ENCODE data around the gene ANKRD44. TPM values are rescaled to one million over a fixed set of nuclear protein-coding genes. Genes with fewer than 3 reads are reported as not detected.
A peak's percentile ranks its signal among the peaks of the same experiment; 100 is the strongest.

The ANKRD44 gene
- total RNA-seq, 4 donors from 2014 or later = 11.0 to 25.8 (median 23.9) TPM

DNA sequence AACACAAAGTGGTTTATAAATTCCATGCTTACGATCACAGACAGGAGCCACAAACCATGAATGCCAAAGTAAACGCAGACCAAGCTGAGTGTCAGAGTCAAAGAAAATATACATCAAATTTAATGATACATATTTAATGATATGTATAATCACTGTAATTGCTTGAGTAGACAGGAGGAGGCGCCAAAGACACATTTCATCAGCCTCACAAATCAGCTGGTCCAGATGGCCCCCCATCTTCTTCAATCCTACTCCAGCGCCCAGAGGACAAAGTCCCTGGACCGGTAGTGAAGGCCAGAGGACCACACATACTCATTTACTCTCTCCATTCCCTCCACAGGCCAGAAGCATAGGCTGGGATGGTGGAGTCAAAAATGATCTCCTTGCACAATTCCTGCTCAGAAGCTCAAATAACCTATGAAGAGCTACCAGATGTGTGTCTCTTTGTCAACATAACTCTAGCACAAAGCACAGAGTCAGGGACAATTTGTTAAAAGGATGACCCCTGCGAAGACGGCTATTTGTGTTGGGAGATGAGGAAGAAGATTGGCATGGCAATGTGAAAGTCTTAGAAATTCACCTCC is 234.7 kb downstream of the ANKRD44 start:
- Histone ChIP-seq H3K27ac (no peak overlapping the region), H3K27me3 (no peaks in the 10 kb centered on the region), H3K4me3 (replicated peaks in 1 of 3) (no peak overlapping the region), H3K9me3 (no peaks in the 10 kb centered on the region), H3K36me3 (no peaks in the 10 kb centered on the region), H3K4me1 (peaks cover 0 to 5% of the 10 kb centered on the region in 2 donors)
- intact Hi-C loops (cut with DNase I) = no loop called here
- 86 to 90% methylated on average over 7 of the region's 7 CpGs for WGBS, 2 donors
- TF ChIP-seq POLR2A (IDR thresholded peaks at IDR 0.05) = no peak
- TF ChIP-seq, protein P1, sequence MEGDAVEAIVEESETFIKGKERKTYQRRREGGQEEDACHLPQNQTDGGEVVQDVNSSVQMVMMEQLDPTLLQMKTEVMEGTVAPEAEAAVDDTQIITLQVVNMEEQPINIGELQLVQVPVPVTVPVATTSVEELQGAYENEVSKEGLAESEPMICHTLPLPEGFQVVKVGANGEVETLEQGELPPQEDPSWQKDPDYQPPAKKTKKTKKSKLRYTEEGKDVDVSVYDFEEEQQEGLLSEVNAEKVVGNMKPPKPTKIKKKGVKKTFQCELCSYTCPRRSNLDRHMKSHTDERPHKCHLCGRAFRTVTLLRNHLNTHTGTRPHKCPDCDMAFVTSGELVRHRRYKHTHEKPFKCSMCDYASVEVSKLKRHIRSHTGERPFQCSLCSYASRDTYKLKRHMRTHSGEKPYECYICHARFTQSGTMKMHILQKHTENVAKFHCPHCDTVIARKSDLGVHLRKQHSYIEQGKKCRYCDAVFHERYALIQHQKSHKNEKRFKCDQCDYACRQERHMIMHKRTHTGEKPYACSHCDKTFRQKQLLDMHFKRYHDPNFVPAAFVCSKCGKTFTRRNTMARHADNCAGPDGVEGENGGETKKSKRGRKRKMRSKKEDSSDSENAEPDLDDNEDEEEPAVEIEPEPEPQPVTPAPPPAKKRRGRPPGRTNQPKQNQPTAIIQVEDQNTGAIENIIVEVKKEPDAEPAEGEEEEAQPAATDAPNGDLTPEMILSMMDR (IDR thresholded peaks at IDR 0.05) = peak in 1 of 6 experiments; percentile 19
- DNase-seq = no peak

DNA sequence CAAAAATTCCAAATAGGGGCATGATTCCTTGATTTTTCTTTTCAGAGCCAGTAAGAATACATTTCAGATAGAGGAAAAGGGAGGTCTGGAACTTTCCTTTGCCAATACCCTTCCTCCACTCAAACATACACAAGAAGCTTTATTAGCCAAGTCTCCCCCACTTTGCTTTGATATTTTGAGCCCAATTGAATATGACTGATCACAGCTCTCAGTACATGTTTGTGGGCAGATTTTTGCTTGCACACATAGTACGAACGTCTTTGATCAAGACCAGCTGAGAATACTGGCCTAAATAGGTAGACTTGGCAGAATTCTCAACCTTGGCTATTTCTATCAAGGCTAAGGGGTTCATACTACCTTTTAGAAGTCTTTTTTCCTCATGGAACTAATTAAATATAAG is 235.3 kb downstream of the ANKRD44 start:
- intact Hi-C loops (cut with DNase I) = no loop called here
- H3K27ac ChIP-seq = no peak overlapping the region
- H3K9me3 ChIP-seq = no peaks in the 10 kb centered on the region
- no peak overlapping the region for H3K4me3 ChIP-seq (replicated peaks in 1 of 3)
- TF ChIP-seq POLR2A (IDR thresholded peaks at IDR 0.05) = no peak
- TF ChIP-seq, protein P1 (IDR thresholded peaks at IDR 0.05) = no peak
- H3K27me3 ChIP-seq = no peaks in the 10 kb centered on the region
- no peaks in the 10 kb centered on the region for H3K36me3 ChIP-seq
- DNase-seq = no peak
- H3K4me1 ChIP-seq = peaks cover 0 to 5% of the 10 kb centered on the region in 2 donors
- 89 to 95% methylated on average over 2 of the region's 2 CpGs for WGBS, 2 donors

DNA sequence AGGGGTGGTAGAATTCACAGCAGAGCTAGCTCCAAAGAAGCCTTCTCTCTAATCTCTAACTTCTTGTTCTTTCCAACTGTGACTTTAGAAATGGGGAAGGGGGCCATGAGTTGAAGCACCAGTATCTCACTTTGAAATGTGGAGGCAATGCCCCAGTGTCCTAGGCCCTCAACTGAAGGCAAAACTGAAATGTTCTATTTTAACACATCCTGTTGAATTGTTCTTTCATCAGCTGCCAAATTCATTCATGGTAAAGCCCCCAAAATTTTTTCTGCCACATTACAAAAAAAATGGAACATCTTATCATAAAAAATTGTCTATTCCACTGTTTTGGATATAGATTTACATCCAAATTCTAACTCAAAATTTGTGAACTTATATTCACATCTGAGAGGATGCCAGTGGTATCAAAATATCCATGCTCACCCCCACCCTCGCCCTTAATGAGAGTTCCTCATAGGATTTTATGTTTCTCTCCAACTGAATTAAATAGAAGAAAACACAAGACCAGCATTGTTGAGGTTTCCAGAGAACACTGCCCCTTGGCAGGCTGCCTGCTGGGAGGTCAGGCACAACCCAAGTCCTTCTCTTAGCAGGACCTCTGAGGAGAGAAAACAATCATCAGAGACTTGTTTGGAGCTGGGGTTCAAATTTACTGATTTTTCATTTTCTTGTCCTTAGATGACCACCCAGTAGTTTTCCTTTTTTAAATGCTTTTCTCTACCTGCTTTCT is 236.7 kb downstream of the ANKRD44 start:
- 35 to 68% methylated on average over 1 of the region's 1 CpG for WGBS, 2 donors
- TF ChIP-seq, protein P1 (IDR thresholded peaks at IDR 0.05) = no peak
- TF ChIP-seq POLR2A (IDR thresholded peaks at IDR 0.05) = no peak
- Histone ChIP-seq H3K27ac (no peak overlapping the region), H3K27me3 (no peaks in the 10 kb centered on the region), H3K4me1 (peaks cover 0 to 5% of the 10 kb centered on the region in 2 donors), H3K36me3 (no peaks in the 10 kb centered on the region), H3K9me3 (no peaks in the 10 kb centered on the region), H3K4me3 (replicated peaks in 1 of 3) (no peak overlapping the region)
- intact Hi-C loops (cut with DNase I) = no loop called here
- peak; percentile 20 to 25 for DNase-seq

DNA sequence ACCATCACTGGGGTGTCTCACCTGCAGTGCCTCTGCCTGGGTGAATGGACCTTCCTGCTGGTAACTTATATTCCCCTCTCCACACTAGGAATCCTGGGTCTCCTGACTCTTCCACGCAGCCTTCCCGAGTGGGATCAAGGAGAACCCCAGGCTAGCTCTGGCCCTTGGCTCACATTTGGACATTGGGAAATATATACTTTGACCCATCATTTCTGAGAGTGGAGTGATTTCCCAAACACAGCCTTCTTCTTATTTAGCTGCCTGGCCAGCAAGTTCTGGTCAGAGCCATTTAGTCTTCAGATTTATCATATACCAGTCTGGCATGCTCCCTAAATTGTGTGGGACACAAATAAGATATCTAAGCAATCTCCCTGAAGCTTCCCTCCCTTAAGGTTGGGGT is 237.3 kb downstream of the ANKRD44 start:
- TF ChIP-seq, protein P1 (IDR thresholded peaks at IDR 0.05) = no peak
- no peak for TF ChIP-seq POLR2A (IDR thresholded peaks at IDR 0.05)
- Histone ChIP-seq H3K4me3 (replicated peaks in 1 of 3) (no peak overlapping the region), H3K9me3 (no peaks in the 10 kb centered on the region), H3K27me3 (no peaks in the 10 kb centered on the region), H3K4me1 (peaks cover 0 to 5% of the 10 kb centered on the region in 2 donors), H3K36me3 (no peaks in the 10 kb centered on the region), H3K27ac (no peak overlapping the region)
- DNase-seq = no peak
- intact Hi-C loops (cut with DNase I) = no loop called here
- 72 to 83% methylated on average over 2 of the region's 2 CpGs for WGBS, 2 donors

DNA sequence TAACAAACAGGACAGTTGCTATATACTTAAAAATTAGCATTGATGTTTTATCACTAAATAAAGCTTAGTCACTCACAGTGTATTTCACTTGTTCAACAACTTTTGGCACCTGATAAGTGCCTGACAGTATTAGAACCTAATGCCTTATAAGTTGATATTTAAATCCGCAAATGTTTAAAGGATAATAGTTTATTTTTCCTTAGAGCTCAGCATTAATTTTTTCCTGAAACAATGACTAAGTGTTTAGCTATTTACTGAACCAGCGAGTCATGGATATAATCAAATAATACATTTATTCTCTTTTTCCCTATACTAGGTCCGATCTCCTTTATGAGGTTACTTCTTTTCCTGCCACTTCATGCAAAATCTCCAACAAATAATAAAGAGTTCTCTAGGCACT is 238.0 kb downstream of the ANKRD44 start:
- Histone ChIP-seq H3K4me3 (replicated peaks in 1 of 3) (no peak overlapping the region), H3K27me3 (no peaks in the 10 kb centered on the region), H3K36me3 (no peaks in the 10 kb centered on the region), H3K9me3 (no peaks in the 10 kb centered on the region), H3K27ac (no peak overlapping the region), H3K4me1 (peaks cover 0 to 5% of the 10 kb centered on the region in 2 donors)
- DNase-seq = no peak
- intact Hi-C loops (cut with DNase I) = no loop called here
- 96 to 99% methylated on average over 3 of the region's 3 CpGs for WGBS, 2 donors
- TF ChIP-seq, protein P1 (IDR thresholded peaks at IDR 0.05) = no peak
- TF ChIP-seq POLR2A (IDR thresholded peaks at IDR 0.05) = no peak
